Activated naive CD4-positive, alpha-beta T cell treated with anti-CD3 and anti-CD28 coated beads, Interleukin-2, amount 50 U/mL, for 24 hours (primary cell): ENCODE measurements around the gene CNOT3.
A peak's percentile ranks its signal among the peaks of the same experiment; 100 is the strongest.
"Not testable (repeated sequence)": the region's sequence is repeated elsewhere in the genome, so short reads cannot be mapped to it uniquely, and the experiment has no call there.

ENCODE experiments used
- H3K27ac Mint-ChIP-seq: one replicate; pipeline ENCODE4 v1.8.0; 2021; ENCODE audit warnings: mild to moderate bottlenecking, mixed read lengths
- H3K27me3 Mint-ChIP-seq: one replicate; pipeline ENCODE4 v1.8.0; 2021; ENCODE audit warnings: mixed read lengths
- H3K36me3 Mint-ChIP-seq: one replicate; pipeline ENCODE4 v1.8.0; 2021; ENCODE audit warnings: mixed read lengths
- H3K4me1 Mint-ChIP-seq: one replicate; pipeline ENCODE4 v1.8.0; 2021; ENCODE audit warnings: mixed read lengths
- H3K4me3 Mint-ChIP-seq: one replicate; pipeline ENCODE4 v1.8.0; 2021; ENCODE audit warnings: mild to moderate bottlenecking, mixed read lengths
- H3K9me3 Mint-ChIP-seq: one replicate; pipeline ENCODE4 v1.8.0; 2021; ENCODE audit warnings: mixed read lengths

The CNOT3 gene

GRCh38 chr19:54171736-54172431 lies 34.3 kb downstream of the CNOT3 start:
- not testable (repeated sequence) for H3K4me1 Mint-ChIP-seq, H3K27me3 Mint-ChIP-seq, H3K36me3 Mint-ChIP-seq, H3K9me3 Mint-ChIP-seq, H3K4me3 Mint-ChIP-seq
- H3K27ac Mint-ChIP-seq, result peak overlapping the region; percentile 83

- Mint-ChIP-seq H3K4me3 (no peak within 1 kb of the TSS), H3K27me3 (no peaks in the 10 kb centered on the region), H3K9me3 (no peaks in the 10 kb centered on the region), H3K4me1 (no peaks in the 10 kb centered on the region), H3K27ac (no peak within 1 kb of the TSS), H3K36me3 (peaks cover 2% of the 10 kb centered on the region)
Observed at GRCh38 chr19:54172471-54173358, 35.2 kb downstream of the CNOT3 start, which contains the start of gene TMC4. TSS of gene TMC4 (minus strand) at chr19:54173160. CDS start at chr19:54173117, 43 bp downstream.

- no peak overlapping the region for H3K4me3 Mint-ChIP-seq
- no peaks in the 10 kb centered on the region for H3K27me3 Mint-ChIP-seq
- H3K9me3 Mint-ChIP-seq, result no peaks in the 10 kb centered on the region
- no peaks in the 10 kb centered on the region for H3K4me1 Mint-ChIP-seq
- peaks cover 4% of the 10 kb centered on the region for H3K36me3 Mint-ChIP-seq
- H3K27ac Mint-ChIP-seq, result no peak overlapping the region
Observed at GRCh38 chr19:54173359-54173699, 35.8 kb downstream of the CNOT3 start.

- no peak overlapping the region for H3K4me3 Mint-ChIP-seq
- H3K4me1 Mint-ChIP-seq, result no peaks in the 10 kb centered on the region
- H3K27me3 Mint-ChIP-seq, result no peaks in the 10 kb centered on the region
- H3K9me3 Mint-ChIP-seq, result no peaks in the 10 kb centered on the region
- H3K27ac Mint-ChIP-seq, result no peak overlapping the region
- peaks cover 4% of the 10 kb centered on the region for H3K36me3 Mint-ChIP-seq
Observed at GRCh38 chr19:54173951-54174834, 36.6 kb downstream of the CNOT3 start.

GRCh38 chr19:54178581-54179261 lies 41.2 kb downstream of the CNOT3 start:
- no peaks in the 10 kb centered on the region for H3K4me1 Mint-ChIP-seq
- H3K27me3 Mint-ChIP-seq, result no peaks in the 10 kb centered on the region
- no peak overlapping the region for H3K27ac Mint-ChIP-seq
- peaks cover 4% of the 10 kb centered on the region for H3K36me3 Mint-ChIP-seq
- H3K4me3 Mint-ChIP-seq, result no peak overlapping the region
- H3K9me3 Mint-ChIP-seq, result no peaks in the 10 kb centered on the region

GRCh38 chr19:54179262-54179852 lies 41.8 kb downstream of the CNOT3 start:
- H3K9me3 Mint-ChIP-seq, result no peaks in the 10 kb centered on the region
- H3K27me3 Mint-ChIP-seq, result no peaks in the 10 kb centered on the region
- H3K36me3 Mint-ChIP-seq, result peaks cover 4% of the 10 kb centered on the region
- H3K4me1 Mint-ChIP-seq, result no peaks in the 10 kb centered on the region
- H3K4me3 Mint-ChIP-seq, result no peak overlapping the region
- H3K27ac Mint-ChIP-seq, result no peak overlapping the region

GRCh38 chr19:54179921-54180461 lies 42.4 kb downstream of the CNOT3 start:
- Mint-ChIP-seq H3K27me3 (no peaks in the 10 kb centered on the region), H3K9me3 (no peaks in the 10 kb centered on the region), H3K4me1 (no peaks in the 10 kb centered on the region), H3K27ac (no peak overlapping the region), H3K36me3 (peaks cover 4% of the 10 kb centered on the region), H3K4me3 (no peak overlapping the region)

- Mint-ChIP-seq H3K9me3 (no peaks in the 10 kb centered on the region), H3K36me3 (peaks cover 3% of the 10 kb centered on the region), H3K27ac (no peak overlapping the region), H3K4me1 (no peaks in the 10 kb centered on the region), H3K27me3 (no peaks in the 10 kb centered on the region), H3K4me3 (no peak overlapping the region)
Observed at GRCh38 chr19:54180691-54181091, 43.1 kb downstream of the CNOT3 start.

- H3K36me3 Mint-ChIP-seq, H3K4me3 Mint-ChIP-seq, H3K27me3 Mint-ChIP-seq, H3K4me1 Mint-ChIP-seq, H3K27ac Mint-ChIP-seq, H3K9me3 Mint-ChIP-seq: not testable (repeated sequence)
Observed at GRCh38 chr19:54181894-54182293, 44.3 kb downstream of the CNOT3 start.

GRCh38 chr19:54183431-54183830 lies 45.9 kb downstream of the CNOT3 start:
- Mint-ChIP-seq H3K9me3 (no peaks in the 10 kb centered on the region), H3K27me3 (no peaks in the 10 kb centered on the region), H3K4me3 (no peak overlapping the region), H3K27ac (no peak overlapping the region), H3K4me1 (peaks cover 12% of the 10 kb centered on the region), H3K36me3 (no peaks in the 10 kb centered on the region)

GRCh38 chr19:54186351-54186750 lies 48.8 kb downstream of the CNOT3 start:
- Mint-ChIP-seq H3K4me1 (peaks cover 16% of the 10 kb centered on the region), H3K4me3 (no peak overlapping the region)

GRCh38 chr19:54186934-54187381 lies 49.4 kb downstream of the CNOT3 start:
- no peaks in the 10 kb centered on the region for H3K9me3 Mint-ChIP-seq

More at GRCh38 chr19:54186351-54186750, 48.8 kb downstream of the CNOT3 start:
- Mint-ChIP-seq H3K9me3 (no peaks in the 10 kb centered on the region), H3K27me3 (no peaks in the 10 kb centered on the region), H3K36me3 (no peaks in the 10 kb centered on the region), H3K27ac (no peak overlapping the region)

GRCh38 chr19:54188215-54188871 lies 50.8 kb downstream of the CNOT3 start:
- peaks cover 33% of the 10 kb centered on the region for H3K4me1 Mint-ChIP-seq
- H3K27me3 Mint-ChIP-seq, result no peaks in the 10 kb centered on the region
- no peaks in the 10 kb centered on the region for H3K9me3 Mint-ChIP-seq
- H3K36me3 Mint-ChIP-seq, result no peaks in the 10 kb centered on the region
- peak overlapping the region; percentile 74 for H3K27ac Mint-ChIP-seq
- peak overlapping the region; percentile 89 for H3K4me3 Mint-ChIP-seq

More at GRCh38 chr19:54186934-54187381, 49.4 kb downstream of the CNOT3 start:
- peaks cover 21% of the 10 kb centered on the region for H3K4me1 Mint-ChIP-seq
- H3K4me3 Mint-ChIP-seq, result peak overlapping the region; percentile 89
- peak overlapping the region; percentile 38 for H3K27ac Mint-ChIP-seq
- H3K27me3 Mint-ChIP-seq, result no peaks in the 10 kb centered on the region
- no peaks in the 10 kb centered on the region for H3K36me3 Mint-ChIP-seq

GRCh38 chr19:54189145-54189734 lies 51.7 kb downstream of the CNOT3 start, which contains the start of gene MBOAT7:
TSS of gene MBOAT7 (minus strand) at chr19:54189580. CDS start at chr19:54188508, 1,072 bp downstream.
- H3K27ac Mint-ChIP-seq, result peak within 1 kb of the TSS; percentile 100
- peaks cover 38% of the 10 kb centered on the region for H3K4me1 Mint-ChIP-seq

More at GRCh38 chr19:54189145-54189734, 51.7 kb downstream of the CNOT3 start, which contains the start of gene MBOAT7:
- Mint-ChIP-seq H3K36me3 (no peaks in the 10 kb centered on the region), H3K27me3 (no peaks in the 10 kb centered on the region), H3K9me3 (no peaks in the 10 kb centered on the region), H3K4me3 (peak within 1 kb of the TSS; percentile 97)
